Urothelium cell line (cell line): ENCODE measurements around the gene RAB38.

Source experiments
- DNase-seq: peaks from one replicate; pipeline ENCODE4 v3.0.0; 2011; ENCODE audit warnings: low spot score, mixed read lengths
- FAIRE-seq: peaks from 2 replicates; lab custom pipeline; 2011; peaks lifted over from hg19 to GRCh38; lab: Jason Lieb, UNC

Gene RAB38

DNA sequence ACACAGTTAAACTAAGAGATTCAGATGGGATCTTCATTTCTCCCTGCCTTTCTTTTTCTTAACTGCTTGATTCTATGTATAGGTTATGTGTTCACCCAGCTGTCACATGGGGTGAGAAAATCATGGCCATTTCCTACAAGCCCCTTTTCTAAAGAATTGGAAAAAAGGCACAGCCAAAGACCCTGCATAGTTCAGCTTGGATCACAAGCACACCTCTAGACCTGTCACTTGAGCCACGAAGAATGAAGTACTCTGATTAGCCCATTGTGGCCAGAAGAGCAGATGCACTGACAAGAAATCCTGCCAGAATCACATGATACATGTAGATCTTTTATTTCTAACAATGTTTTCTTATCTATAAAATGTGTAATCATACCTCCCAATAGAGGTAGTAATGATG is 69.7 kb downstream of the RAB38 start:
- no peak for DNase-seq
- no peak for FAIRE-seq

DNA sequence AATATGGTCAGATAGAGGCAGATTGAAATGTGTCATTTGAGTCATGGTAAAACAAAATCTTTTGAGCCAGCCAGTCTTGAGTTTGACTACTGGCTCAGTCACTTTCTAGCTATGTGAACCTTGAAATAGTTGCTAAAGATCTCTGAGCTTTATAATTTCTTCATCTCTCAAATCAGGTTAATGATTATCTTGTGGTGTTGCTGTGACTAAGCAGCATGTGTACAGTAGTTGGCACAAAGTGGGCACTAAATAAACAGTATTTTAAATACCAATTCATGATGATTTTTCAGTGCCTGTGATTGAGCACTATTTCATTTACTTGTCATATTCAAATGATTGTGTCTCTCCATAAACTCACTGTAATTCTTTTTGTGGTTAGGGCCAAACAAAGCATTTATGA is 70.8 kb downstream of the RAB38 start:
- DNase-seq (no peak), FAIRE-seq (no peak)

DNA sequence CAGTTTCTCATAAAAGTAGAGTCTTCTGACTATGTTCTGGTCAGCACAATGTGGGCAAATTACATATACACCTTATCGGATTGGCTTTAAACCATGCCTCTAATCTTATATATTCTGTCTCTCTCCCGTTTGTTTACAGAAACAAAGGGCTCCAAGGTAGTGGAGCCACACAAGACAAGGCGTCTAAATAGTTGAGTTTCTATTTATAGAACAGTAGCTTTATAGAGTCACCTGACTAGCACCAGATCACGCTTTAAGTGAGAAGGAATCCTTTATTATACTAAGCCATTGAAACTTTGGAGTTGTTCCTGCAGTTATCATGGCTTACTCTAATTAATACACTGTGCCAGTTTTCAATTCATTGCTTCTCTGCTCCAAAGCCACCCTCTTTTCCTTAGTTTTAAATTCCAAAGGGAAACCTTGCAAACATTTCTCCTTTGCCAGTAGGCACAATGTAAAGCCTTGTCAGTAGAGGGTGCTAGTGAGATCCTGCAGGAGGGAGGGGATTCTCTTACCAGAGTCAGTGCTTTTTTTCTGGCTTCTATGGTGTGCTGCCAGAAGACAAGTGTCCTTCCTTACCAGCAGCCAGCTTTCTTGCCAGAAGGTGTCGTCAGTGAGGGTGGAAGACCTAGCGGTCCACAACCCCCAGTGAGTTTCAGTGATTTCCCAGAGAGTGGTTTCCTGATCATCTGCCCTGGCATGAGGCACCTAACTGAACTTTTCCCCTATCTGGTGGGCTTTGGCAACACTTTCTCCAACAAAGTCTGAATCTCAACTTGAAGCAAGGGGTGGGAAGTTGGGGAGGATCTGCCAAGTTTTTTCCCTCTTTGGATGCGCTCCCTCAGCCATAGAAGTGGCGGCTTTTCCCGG is 71.7 kb downstream of the RAB38 start:
- FAIRE-seq (no peak), DNase-seq (peak; percentile 67)

DNA sequence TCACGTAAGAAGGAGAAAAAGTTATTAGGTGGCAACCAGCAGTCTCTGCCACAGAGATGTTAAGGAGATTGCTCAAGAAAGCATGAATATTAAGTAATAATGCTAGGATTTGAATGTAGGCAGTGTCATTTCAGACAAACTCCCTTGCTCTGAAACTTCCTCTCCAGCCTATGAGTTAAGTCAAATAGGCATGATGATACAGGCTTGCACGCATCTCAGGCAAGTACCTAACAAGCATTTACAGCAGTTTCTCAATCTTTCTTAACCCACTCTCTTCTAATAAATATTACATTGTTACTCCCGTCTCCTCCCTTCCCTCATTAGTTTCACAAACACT is 72.7 kb downstream of the RAB38 start:
- FAIRE-seq, result no peak
- DNase-seq, result no peak

DNA sequence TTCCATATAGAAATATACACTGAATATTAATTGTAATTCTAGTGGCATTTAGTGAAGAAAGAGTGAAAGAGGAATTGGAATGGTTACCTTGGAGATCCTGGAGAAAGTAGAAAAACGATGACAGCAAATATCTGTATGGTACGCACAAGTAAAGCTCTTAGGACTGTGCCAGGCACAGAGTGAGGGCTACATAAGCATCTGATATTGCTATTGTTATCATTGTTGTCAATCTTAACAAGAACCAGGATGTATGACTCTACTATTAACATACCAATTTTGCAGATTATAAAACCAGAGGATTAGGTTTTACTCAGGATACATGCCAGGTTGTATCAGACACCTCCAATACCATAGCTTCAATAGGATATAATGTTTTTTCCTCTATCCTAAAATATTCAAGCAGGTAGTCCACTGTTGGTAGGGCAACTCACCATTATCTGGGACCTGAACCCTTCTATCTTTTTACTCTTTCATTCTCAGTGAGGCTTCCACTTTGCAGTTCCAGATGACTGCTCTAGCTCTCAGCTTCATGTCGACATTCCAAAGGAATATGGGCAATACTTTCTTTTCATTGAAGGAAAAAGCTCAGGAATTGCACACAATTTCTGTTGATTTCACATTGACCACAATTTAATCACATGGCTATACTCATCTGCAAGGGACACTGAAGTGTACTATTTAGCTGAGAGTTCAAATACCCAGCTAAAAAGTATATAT is 73.2 kb downstream of the RAB38 start:
- DNase-seq, result no peak

DNA sequence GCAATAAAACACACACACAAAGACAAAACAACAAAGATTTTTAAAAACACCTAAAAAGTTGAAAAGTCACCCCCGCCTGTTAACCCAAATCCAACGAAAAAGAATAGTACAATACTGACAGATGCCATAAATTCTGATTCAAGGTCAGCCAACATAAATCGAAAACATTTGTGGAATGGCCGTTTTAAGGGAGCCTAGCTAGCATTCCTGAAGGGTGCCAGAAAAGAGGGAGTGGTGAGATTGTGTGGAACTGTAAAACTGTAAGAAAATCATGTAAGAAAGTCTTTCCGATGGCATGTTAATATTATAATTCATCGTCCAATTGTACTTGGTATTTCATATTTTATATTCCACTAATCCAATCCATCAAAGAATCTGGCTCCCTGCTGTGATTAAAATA is 75.1 kb downstream of the RAB38 start:
- DNase-seq (no peak), FAIRE-seq (no peak)

More for the DNA sequence above, 73.2 kb downstream of the RAB38 start:
- no peak for FAIRE-seq

DNA sequence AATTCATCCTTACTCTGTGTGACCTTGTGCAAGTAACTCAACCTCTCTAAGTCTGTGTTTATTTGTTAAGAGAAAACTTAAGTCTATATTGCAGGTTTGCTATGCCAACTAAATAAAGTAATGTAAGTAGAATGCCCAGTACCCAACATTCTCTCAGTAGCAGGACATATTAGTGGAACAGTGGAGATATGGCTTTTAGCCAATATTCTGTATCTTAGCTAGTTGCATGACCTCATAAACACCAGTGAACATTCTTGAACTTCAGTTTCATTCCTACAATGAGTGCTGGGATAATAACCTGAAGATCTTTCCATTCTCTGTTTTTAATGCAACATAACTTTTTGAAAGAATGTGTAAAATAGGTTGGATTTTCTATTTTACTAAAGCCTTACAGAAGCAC is 77.0 kb downstream of the RAB38 start:
- FAIRE-seq (no peak), DNase-seq (no peak)

DNA sequence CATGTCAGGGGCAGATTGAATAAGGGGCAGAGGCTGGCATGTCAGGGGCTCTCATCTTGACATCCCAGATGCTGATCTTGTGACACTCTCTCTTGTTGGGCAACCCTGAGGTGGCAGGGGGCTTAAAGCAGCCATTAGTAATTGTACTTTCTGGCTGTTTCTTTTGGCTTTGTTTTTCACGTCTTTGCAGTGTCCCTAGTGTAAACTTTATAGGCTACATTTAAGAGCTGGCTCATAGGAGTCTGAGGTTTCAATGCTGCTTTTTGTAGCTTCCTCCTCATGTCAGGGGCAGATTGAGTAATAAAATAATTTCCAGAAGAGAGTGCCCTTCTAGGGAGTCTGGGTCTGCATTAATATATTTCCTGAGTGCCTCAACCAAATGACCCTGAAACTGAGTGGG is 86.1 kb downstream of the RAB38 start:
- FAIRE-seq, result no peak
- DNase-seq, result no peak

DNA sequence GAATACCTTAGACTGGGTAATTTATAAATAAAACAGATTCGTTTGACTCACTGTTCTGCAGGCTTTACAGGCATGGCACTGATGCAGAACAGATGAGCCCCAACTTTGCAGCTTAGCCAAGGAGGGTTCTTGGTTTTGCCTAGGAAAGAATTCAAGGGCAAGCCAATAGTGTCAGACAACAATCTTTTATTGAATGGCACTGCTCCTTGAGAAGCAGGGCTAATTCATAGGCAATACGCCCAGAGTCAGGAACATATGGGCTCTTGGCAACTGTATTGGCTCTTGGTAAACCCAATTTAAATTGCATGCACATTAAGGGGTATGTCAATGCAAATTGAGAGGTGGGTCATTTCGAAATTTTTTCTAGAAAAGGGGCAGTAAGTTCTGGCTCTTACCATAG is 87.9 kb downstream of the RAB38 start:
- no peak for FAIRE-seq
- DNase-seq, result no peak

DNA sequence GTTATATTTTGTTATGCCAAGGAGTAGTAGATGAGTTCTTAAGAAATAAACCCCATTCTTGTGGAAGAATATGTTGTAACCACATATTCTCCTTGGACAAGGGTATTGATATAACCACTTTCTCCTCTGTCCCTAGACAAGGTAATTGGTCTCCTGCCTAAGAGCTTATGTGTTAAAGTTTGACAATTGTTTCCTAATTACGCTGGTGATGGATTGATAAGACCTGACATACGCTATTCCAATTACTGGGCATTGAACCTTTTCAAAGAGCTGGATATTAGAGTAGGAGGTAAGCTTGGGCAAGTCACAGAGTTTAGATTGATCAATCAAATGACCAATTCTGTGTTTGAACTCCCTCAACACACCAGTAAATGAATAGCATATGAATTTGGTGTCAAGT is 88.9 kb downstream of the RAB38 start:
- FAIRE-seq (no peak), DNase-seq (no peak)

DNA sequence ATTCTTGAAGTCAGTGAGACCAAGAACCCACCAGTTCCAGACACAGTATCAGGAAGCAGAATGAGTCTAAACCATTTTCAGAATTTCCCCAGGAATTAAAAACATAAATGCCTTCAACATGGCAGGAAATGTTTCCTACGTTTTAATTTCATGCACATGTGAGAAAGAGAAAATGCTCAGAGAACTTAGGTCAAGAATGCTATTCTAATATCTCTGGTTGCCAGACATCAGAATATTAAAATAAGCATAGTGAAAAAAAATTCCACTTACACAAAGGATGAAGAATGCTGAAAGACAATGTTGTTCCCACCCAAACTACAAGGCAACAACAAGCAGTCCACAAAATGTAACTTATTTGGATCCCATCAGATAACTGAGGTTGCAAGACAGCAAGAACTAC is 104.8 kb downstream of the RAB38 start:
- DNase-seq, result no peak
- no peak for FAIRE-seq

DNA sequence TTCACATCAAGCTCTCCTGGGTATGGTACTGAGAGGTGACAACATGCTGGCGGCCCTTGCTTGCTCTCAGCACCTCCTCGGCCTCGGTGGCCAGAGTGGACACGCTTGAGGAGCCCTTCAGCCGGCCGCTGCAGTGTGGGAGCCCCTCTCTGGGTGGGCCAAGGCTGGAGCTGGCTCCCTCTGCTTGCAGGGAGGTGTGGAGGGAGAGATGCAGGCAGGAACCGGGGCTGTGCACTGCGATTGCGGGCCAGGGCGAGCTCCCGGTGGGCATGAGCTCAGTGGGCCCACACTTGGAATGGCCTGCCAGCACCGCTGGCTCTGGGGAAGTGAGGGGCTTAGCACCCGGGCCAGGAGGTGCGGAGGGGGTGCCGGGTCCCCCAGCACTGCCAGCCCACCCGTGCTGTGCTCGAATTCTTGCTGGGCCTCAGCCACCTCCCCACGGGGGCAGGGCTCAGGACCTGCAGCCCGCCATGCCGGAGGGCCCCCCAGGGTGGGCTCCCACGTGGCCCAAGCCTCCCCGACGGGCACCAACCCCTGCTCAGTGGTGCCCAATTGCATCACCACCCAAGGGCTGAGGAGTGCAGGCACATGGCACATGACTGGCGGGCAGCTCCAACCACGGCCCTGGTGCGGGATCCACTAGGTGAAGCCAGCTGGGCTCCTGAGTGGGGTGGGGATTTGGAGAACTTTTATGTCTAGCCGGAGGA is 106.2 kb downstream of the RAB38 start:
- no peak for DNase-seq
- FAIRE-seq, result no peak

DNA sequence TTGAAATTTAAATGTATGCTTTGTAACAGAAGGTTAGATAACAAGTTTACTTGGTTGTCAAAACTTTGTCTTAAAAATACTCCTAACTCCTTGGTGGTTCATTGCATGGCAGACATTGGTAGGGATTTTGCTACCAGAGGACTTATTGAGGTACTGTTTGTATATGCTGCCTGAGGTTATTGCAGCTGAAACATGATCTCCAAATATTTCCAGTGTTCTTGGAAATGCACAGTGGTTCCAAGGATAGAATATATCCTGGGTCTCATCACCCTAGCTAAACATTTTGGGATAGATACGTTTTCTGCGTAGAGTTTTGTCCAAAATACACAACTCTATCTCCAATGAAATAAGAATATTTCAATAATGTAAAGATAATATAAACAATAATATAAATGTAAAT is 109.2 kb downstream of the RAB38 start:
- no peak for DNase-seq
- no peak for FAIRE-seq

DNA sequence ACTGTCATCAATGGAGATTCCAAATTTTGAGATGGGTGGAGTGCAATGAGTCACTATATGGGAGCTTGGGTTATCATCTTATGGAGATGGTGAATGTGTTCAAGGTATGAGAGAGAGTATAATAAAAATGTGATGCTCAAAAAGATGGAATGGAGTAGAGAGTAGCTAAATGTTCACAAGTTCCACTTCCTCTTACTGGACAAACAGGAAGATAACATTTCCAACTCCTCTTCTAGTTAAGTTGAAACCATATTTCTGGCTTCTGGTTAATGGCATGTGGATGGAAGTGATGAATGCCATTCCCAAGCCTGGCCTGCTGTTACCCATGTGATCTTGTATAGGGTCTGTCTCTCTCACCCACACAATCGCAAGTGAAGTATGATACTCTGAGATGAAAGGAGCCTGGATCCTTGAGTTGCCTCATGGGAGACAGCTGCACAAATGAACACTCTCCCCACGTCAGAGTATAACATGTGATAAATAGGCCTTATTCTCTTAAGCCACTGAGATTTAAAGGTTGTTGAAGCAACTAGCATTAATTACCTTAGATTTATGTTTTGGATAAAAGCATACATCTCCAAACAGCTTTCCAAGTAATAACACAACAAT is 111.0 kb downstream of the RAB38 start:
- DNase-seq (no peak), FAIRE-seq (no peak)
